GM12874 (cell line): ENCODE data around the gene CAMK1D.

Source experiments
- TF ChIP-seq, protein P1 (sequence below): IDR thresholded peaks from 2 replicates; pipeline ENCODE4 v1.5.1; 2011; ENCODE audit warnings: low read depth, mild to moderate bottlenecking, control low read depth, low read length, moderate library complexity; ENCODE audit not compliant: insufficient read depth

CAMK1D gene

DNA sequence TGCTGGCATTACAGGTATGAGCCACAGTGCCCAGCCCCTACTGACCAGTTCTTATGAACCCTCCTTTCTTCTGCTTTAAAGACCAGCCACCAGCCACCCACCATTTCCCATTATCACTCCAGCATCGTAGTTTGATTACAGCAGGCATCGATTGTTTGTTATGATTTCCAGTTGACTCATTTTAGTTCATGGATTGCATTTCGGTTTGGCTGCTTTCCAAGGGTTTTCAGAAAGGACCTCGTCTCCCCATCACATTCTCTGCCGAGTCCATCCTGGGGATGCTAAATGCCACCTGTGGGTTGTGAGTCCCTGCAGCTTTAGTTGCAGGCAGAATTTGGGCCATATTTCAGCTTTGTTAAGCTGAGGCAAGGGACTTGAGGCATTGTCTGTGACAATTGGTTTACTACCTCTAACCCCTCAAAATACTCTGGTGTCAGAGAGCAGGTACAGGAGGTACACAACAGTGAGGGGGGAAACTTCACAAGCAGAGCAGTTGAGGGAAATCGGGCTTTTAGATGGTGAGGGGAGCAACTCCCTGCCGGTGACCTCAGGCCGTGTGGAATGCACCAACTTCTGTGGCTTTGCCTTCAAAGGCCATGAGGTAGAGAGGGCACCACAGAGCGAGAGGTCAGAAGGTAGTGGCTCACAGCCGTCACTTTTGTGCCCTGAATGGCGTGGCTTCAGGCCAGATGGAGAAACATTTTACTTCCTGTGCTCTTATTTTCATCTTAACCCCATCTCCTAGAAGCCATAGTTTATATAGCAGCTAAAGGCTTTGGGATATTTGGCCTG is 448.3 kb downstream of the CAMK1D start:
- TF ChIP-seq, protein P1, sequence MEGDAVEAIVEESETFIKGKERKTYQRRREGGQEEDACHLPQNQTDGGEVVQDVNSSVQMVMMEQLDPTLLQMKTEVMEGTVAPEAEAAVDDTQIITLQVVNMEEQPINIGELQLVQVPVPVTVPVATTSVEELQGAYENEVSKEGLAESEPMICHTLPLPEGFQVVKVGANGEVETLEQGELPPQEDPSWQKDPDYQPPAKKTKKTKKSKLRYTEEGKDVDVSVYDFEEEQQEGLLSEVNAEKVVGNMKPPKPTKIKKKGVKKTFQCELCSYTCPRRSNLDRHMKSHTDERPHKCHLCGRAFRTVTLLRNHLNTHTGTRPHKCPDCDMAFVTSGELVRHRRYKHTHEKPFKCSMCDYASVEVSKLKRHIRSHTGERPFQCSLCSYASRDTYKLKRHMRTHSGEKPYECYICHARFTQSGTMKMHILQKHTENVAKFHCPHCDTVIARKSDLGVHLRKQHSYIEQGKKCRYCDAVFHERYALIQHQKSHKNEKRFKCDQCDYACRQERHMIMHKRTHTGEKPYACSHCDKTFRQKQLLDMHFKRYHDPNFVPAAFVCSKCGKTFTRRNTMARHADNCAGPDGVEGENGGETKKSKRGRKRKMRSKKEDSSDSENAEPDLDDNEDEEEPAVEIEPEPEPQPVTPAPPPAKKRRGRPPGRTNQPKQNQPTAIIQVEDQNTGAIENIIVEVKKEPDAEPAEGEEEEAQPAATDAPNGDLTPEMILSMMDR = no peak

DNA sequence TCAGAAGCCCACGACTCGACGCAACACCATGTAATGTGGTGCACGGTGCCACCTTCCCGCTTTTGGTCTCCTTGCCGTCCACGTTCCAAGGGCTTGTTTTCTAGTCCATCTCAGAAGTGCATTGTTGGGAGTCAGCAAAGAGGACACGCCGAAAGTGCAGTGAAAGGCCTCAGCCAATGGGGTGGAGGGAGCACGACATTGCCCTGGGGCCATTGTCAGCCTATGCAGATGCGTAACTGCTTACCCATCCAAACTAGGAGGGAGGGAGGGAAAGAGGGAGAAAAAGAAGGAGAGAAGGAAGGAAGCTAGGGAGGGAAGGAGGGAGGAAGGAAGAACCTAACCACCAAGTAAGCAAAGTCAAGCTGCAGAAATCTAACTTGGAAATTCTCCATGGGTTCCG is 449.8 kb downstream of the CAMK1D start:
- TF ChIP-seq, protein P1 = no peak

DNA sequence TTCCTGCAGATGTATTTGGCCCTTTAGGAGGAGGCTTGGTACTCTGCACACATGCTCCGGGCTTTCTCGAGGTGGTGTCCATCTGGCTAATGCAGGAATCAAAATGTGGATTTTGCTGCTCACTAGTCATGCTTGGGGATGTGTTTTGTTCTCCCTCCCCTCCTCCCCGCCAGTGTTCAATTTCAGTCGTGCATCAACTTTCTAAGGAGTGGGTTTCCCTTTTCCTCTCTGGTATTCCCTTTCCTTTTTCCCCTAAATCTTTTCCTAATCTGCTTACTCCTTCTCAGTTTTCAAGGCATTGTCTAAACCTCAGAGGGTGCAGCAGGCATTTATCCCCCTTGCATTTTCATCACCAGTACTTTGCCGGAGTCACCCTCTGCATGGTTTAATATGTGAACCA is 450.4 kb downstream of the CAMK1D start:
- TF ChIP-seq, protein P1 = no peak

DNA sequence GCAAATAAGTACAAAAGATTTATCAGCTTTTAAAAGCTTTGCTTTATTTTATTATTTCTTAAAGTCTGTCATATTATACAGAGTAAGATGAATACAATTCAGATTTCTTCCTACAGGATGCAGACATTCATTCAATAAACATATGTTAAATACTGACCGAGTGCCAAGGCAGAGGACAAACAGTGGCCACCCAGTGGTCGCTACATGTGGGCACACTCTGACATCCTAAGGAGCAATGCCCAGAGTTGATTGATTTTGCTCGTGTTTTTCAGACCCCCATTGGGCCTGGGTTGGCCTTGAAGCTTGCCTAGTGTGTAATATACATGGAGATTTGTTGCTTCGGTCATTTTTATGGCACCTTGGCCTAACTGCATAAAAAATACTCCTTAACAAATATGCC is 451.0 kb downstream of the CAMK1D start:
- TF ChIP-seq, protein P1 = no peak

DNA sequence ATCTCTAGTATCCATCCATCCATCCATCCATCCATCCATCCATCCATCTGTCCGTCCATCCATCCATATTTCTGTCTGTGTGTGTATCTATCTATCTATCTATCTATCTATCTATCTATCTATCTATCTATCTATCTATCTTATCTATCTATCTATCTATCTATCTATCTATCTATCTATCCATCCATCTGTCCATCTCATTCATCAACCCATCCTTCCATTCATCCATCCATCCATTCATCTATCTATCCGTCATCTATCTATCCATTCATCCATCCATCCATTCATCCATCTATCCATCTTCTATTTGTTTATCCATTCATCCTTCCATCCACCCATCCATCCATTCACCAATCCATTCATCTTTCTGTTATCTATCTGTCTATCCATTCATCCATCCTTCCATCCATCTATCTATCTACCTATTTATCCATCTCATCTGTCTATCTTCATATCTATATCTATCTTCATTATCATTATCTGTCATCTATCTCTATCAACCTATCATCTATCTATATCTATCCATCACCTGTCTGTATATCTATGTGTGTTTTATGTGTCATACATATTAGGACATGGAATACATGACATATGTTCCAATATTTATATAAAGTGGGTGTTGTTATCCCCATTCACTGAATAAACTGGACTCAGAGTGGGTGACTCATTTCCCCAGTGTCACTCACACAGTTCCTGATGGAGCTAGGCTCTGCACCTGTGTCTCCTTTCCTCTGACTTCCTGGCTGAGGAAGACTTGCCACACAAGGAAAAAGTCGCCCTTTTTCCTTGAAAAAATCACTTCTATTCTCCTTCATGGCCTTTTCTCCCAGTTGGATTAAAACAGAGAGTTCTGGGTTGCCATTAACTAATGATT is 452.1 kb downstream of the CAMK1D start:
- TF ChIP-seq, protein P1 = no peak

DNA sequence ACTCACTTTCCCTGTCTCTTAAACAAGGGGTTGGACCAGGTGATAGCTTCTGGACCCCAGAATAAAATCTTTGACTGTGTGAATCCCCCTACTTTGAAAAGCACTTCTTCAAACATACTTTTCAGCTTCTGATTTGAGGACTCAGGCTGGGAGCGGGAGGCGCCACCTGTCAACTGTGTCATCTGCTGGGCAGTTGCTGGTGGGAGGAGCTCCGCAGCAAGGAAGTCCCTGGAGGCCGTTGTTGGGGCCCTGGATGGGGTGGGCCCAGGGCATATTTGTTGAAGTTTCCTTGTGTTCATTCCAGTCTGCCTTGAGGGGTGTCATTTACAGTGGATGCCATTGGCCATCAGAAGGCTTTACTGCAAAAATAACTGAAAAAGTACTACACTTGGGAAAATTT is 454.4 kb downstream of the CAMK1D start:
- TF ChIP-seq, protein P1 = no peak
